HepG2 (cell line): ENCODE measurements around the gene NIPAL1. TPM values are rescaled to one million over a fixed set of nuclear protein-coding genes. Genes with fewer than 3 reads are reported as not detected.

Source experiments
- ATAC-seq: fragments of 200-7000 bp; cut with Tn5 transposase; 3 replicates; pipeline ENCODE4 v1.9.1; 2020; ENCODE audit warnings: mild to moderate bottlenecking, moderate library complexity
- BruUV-seq: library from RNA; stranded (reverse); fragments of 400-500 nt; replicated peaks from 2 replicates; lab custom pipeline; 2021; lab: Mats Ljungman, UMichigan
- CTCF ChIA-PET: fragments of 300-600 bp; formaldehyde crosslinking; extraction: SDS; loops from one replicate; lab custom pipeline; 2021; ENCODE audit warnings: low total read pairs, inconsistent platforms, low intra/inter-chr PET ratio; lab: Yijun Ruan, JAX
- POLR2A ChIA-PET: fragments of 350-600 bp; sonication (Branson Sonifier 250); formaldehyde crosslinking; loops from one replicate; lab custom pipeline; 2020; ENCODE audit warnings: antibody characterized with exemption, inconsistent platforms; lab: Yijun Ruan, JAX
- DNase-seq: peaks from one replicate; pipeline ENCODE4 v3.0.0-alpha.2; 2015; ENCODE audit warnings: low spot score
- FAIRE-seq: peaks from 3 replicates; lab custom pipeline; 2011; peaks lifted over from hg19 to GRCh38; lab: Jason Lieb, UNC
- H2AFZ ChIP-seq: one replicate; pipeline ENCODE4 v1.6.1; 2011; ENCODE audit warnings: low read length, inconsistent platforms
- H3K27ac ChIP-seq: fragments of 300-600 bp; 3 replicates; pipeline ENCODE4 v1.8.0; 2011; ENCODE audit warnings: mixed run types, mild to moderate bottlenecking, mixed read lengths, low read length, inconsistent platforms; ENCODE audit not compliant: insufficient read depth; ENCODE audit errors: extremely low read length
- H3K27me3 ChIP-seq, 2 experiments: fragments of 200-600 bp in 1 of 2; 2 replicates in 1 of 2; 3 replicates in 1 of 2; pipeline versions ENCODE4 v1.6.0 to v1.8.0; 2011; ENCODE audit warnings: low read length in 2 of 2, mild to moderate bottlenecking in 2 of 2, moderate library complexity in 2 of 2, inconsistent platforms in 1 of 2; ENCODE audit not compliant: insufficient read depth in 2 of 2, control insufficient read depth in 1 of 2
- H3K36me3 ChIP-seq, 2 experiments: fragments of 200-600 bp in 1 of 2; replicated peaks in 1 of 2; 2 replicates in 1 of 2; 3 replicates in 1 of 2; pipeline versions ENCODE4 v1.5.1 to v1.8.0; 2011; ENCODE audit warnings: low read length in 2 of 2, inconsistent platforms in 1 of 2; ENCODE audit not compliant: insufficient read depth in 2 of 2, control insufficient read depth in 1 of 2
- H3K4me1 ChIP-seq: 2 replicates; pipeline ENCODE4 v1.5.1; 2012; ENCODE audit warnings: low read length, inconsistent platforms; ENCODE audit not compliant: insufficient read depth
- H3K4me2 ChIP-seq: 2 replicates; pipeline ENCODE4 v1.6.0; 2011; ENCODE audit warnings: low read depth, low read length, inconsistent platforms
- H3K4me3 ChIP-seq, 3 experiments: fragments of 200-600 bp in 1 of 3; sonication (generic), shearing (Covaris generic) in 1 of 3; replicated peaks in 1 of 3; 2 replicates each; pipeline ENCODE4 v1.5.1; 2011 to 2016; ENCODE audit warnings: low read length in 3 of 3, inconsistent platforms in 2 of 3, low read depth in 2 of 3, mild to moderate bottlenecking in 2 of 3, control low read depth in 1 of 3, mixed read lengths in 1 of 3; ENCODE audit not compliant: insufficient read depth in 1 of 3
- H3K79me2 ChIP-seq: one replicate; pipeline ENCODE4 v1.6.1; 2011; ENCODE audit warnings: low read length, inconsistent platforms; ENCODE audit not compliant: insufficient read depth
- H3K9ac ChIP-seq: 2 replicates; pipeline ENCODE4 v1.6.0; 2011; ENCODE audit warnings: mild to moderate bottlenecking, low read depth, low read length, inconsistent platforms; ENCODE audit not compliant: insufficient read depth
- H3K9me3 ChIP-seq: 2 replicates; pipeline ENCODE4 v1.5.1; 2012; ENCODE audit warnings: mild to moderate bottlenecking, low read length
- H4K20me1 ChIP-seq: 2 replicates; pipeline ENCODE4 v1.6.0; 2011; ENCODE audit warnings: inconsistent platforms, mild to moderate bottlenecking, low read length, moderate library complexity; ENCODE audit not compliant: insufficient read depth
- ARNTL ChIP-seq: sonication (generic); formaldehyde crosslinking; IDR thresholded peaks from 2 replicates; pipeline ENCODE4 v1.4.0; 2020; ENCODE audit warnings: mild to moderate bottlenecking, missing genetic modification reagents
- ATF1 ChIP-seq: IDR thresholded peaks from 2 replicates; pipeline ENCODE4 v1.6.1; 2016; ENCODE audit warnings: mild to moderate bottlenecking, control low read depth
- BATF2 ChIP-seq: sonication (generic); formaldehyde crosslinking; IDR thresholded peaks from 2 replicates; pipeline ENCODE4 v1.8.0; 2022; ENCODE audit warnings: mild to moderate bottlenecking, missing genetic modification reagents, moderate library complexity
- GPBP1L1 ChIP-seq: sonication (generic); formaldehyde crosslinking; IDR thresholded peaks from 2 replicates; pipeline ENCODE4 v1.5.0; 2020; ENCODE audit warnings: mild to moderate bottlenecking, missing genetic modification reagents
- HNF4A ChIP-seq: sonication (generic); formaldehyde crosslinking; IDR thresholded peaks from 2 replicates; pipeline ENCODE4 v1.4.0; 2020; ENCODE audit warnings: missing genetic modification reagents
- MXI1 ChIP-seq: IDR thresholded peaks from 3 replicates; pipeline ENCODE4 v1.6.1; 2012; ENCODE audit warnings: low read depth, low read length, inconsistent platforms, borderline replicate concordance
- RCOR2 ChIP-seq: IDR thresholded peaks from 2 replicates; pipeline ENCODE4 v1.6.1; 2016; ENCODE audit warnings: missing biosample characterization, missing genetic modification reagents
- TEAD2 ChIP-seq: sonication (generic); formaldehyde crosslinking; IDR thresholded peaks from 2 replicates; pipeline ENCODE4 v1.9.0; 2021; ENCODE audit warnings: missing genetic modification reagents
- ZBTB25 ChIP-seq: IDR thresholded peaks from 2 replicates; pipeline ENCODE4 v1.6.1; 2018; ENCODE audit warnings: missing genetic modification reagents
- ZNF138 ChIP-seq: sonication (generic); formaldehyde crosslinking; IDR thresholded peaks from 2 replicates; pipeline ENCODE4 v1.5.0; 2020; ENCODE audit warnings: mild to moderate bottlenecking, low read depth, missing genetic modification reagents
- ZNF142 ChIP-seq: sonication (generic); formaldehyde crosslinking; IDR thresholded peaks from 2 replicates; pipeline ENCODE4 v1.4.0; 2020; ENCODE audit warnings: missing genetic modification reagents
- ZNF281 ChIP-seq: sonication (generic); formaldehyde crosslinking; IDR thresholded peaks from 2 replicates; pipeline ENCODE4 v1.4.0; 2020; ENCODE audit warnings: missing genetic modification reagents, borderline replicate concordance
- whole genome bisulfite sequencing: methylation state at CpG from one replicate; pipeline ENCODE4 v1.1.6; 2017; ENCODE audit warnings: low lambda C conversion rate; 5-methylcytosine and 5-hydroxymethylcytosine counted together
- in situ Hi-C: cut with HindIII; loops from 2 replicates; pipeline ENCODE4 v1.10.0; 2017; ENCODE audit warnings: low pct_unique_long_range_greater_than_20kb; ENCODE audit not compliant: extremely low pct_ligation_motif_present
- intact Hi-C: fragments of 100-400 bp; cut with micrococcal nuclease; formaldehyde crosslinking; loops from one replicate; pipeline ENCODE4 v1.10.0; 2022; ENCODE audit not compliant: unreplicated experiment
- polyA plus RNA-seq, 8 experiments: library from polyadenylated mRNA; depleted of rRNA in 3 of 8; stranded (reverse) in 7 of 8; unstranded in 1 of 8; fragments of >200 nt; fragmentation: Illumina TruSeq in 4 of 8; extraction: Trizol in 4 of 8; gene quantifications; 2 replicates each; pipeline versions ENCODE4 v1.2.1 to v1.2.3, GENCODE V29; 2011 to 2016; ENCODE audit warnings: low read depth in 4 of 8, missing spikeins in 1 of 8, mixed read lengths in 1 of 8; ENCODE audit not compliant: insufficient read depth in 1 of 8
- total RNA-seq, 5 experiments: library from RNA; depleted of rRNA; stranded (reverse); fragments of >200 nt; fragmentation: Illumina TruSeq; extraction: Trizol; gene quantifications; 2 replicates each; pipeline ENCODE4 v1.2.3, GENCODE V29; 2016; ENCODE audit warnings: low read depth in 1 of 5

Gene NIPAL1
- total and polyA plus RNA-seq, 2 of the 13 experiments (the other 11 are each of a cell fraction or from before 2014, with no cell fraction given) = 1.4 to 3.4 TPM

- TF ChIP-seq ZNF281 (CRISPR knock-in tag) = no peak
These were observed 4.8 kb upstream of the NIPAL1 start (continued) for GRCh38 chr4:48011722-48012121.

- CTCF ChIA-PET = no interaction called here
- ATAC-seq = no peak
- no peaks in the 10 kb centered on the region for H3K79me2 ChIP-seq
- H3K4me1 ChIP-seq = peaks cover 15% of the 10 kb centered on the region
- H3K9ac ChIP-seq = no peak overlapping the region
- BruUV-seq = no TSS peak
- FAIRE-seq = no peak
- H3K27ac ChIP-seq = no peak overlapping the region
- intact Hi-C loops (no loop called here), in situ Hi-C loops (no loop called here)
- H3K4me3 ChIP-seq = no peak overlapping the region
- peaks cover 14% of the 10 kb centered on the region; the same call in 1 of the 2 replicates for H3K9me3 ChIP-seq
- POLR2A ChIA-PET = no interaction called here
- H3K27me3 ChIP-seq = no peaks in the 10 kb centered on the region; a peak in 1 of 5 replicates
- no peak overlapping the region for H2AFZ ChIP-seq
- no peak overlapping the region for H3K4me2 ChIP-seq
- no peaks in the 10 kb centered on the region for H4K20me1 ChIP-seq
- H3K36me3 ChIP-seq = no peaks in the 10 kb centered on the region
- DNase-seq = no peak
- WGBS = 27% methylated on average over 3 of the region's 3 CpGs
- no peak for TF ChIP-seq TEAD2 (CRISPR knock-in tag)
- TF ChIP-seq GPBP1L1 (CRISPR knock-in tag) = no peak
- no peak for TF ChIP-seq ZNF142 (CRISPR knock-in tag)
- no peak for TF ChIP-seq ZBTB25
- TF ChIP-seq BATF2 (CRISPR knock-in tag) = no peak
- TF ChIP-seq ATF1 (CRISPR knock-in tag) = no peak
- TF ChIP-seq ARNTL = no peak
- no peak for TF ChIP-seq RCOR2 (CRISPR knock-in tag)
- no peak for TF ChIP-seq ZNF138 (CRISPR knock-in tag)
- no peak for TF ChIP-seq MXI1
- TF ChIP-seq HNF4A (CRISPR knock-in tag) = no peak
These were observed 3.7 kb upstream of the NIPAL1 start for GRCh38 chr4:48012824-48013223.
